ENCODE results near the gene PSTK.

Gene PSTK

DNA sequence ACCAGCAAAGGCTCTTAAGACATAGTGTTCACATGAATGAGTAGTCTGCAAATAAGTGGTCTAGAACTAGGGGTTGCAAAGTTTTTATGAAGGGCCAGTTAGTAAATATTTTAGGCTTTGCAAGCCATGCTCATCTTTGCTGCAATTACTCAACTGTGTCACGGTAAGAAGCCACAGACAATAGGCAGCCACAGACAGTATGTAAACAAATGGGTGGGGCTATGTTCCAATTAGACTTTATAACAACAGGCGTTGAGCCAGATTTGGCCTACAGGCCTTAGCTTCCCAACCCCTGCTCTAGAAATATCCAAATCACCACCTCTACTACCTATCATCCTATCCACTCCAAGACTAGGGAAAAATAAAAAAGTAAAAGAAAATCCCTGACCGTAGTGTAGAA lies 19.1 kb downstream of the PSTK start:
- no peak for DNase-seq
- TF ChIP-seq CTCF (IDR thresholded peaks at IDR 0.05; ENCODE audit: borderline replicate concordance, extremely low read depth, low read length, poor library complexity, severe bottlenecking) (no peak), EZH2 (IDR thresholded peaks at IDR 0.05; ENCODE audit: borderline replicate concordance, low read depth, low read length, severe bottlenecking) (no peak)
- Histone ChIP-seq H3K4me1 (ENCODE audit: insufficient read depth, low read length) (no peaks in the 10 kb centered on the region), H2AFZ (ENCODE audit: low read depth, low read length) (no peak overlapping the region), H3K9me3 (ENCODE audit: insufficient read depth, low read length, severe bottlenecking) (no peaks in the 10 kb centered on the region), H4K20me1 (ENCODE audit: insufficient read depth, low read length) (peaks cover 10% of the 10 kb centered on the region; the same call in 1 of the 2 replicates), H3K27me3 (ENCODE audit: insufficient read depth, low read length, poor library complexity) (no peaks in the 10 kb centered on the region), H3K4me2 (ENCODE audit: insufficient read depth, low read length) (no peak overlapping the region), H3K79me2 (ENCODE audit: insufficient read depth, low read length) (peaks cover 68% of the 10 kb centered on the region), H3K4me3 (ENCODE audit: low read depth in 1 of 2, low read length in 2 of 2) (no peak overlapping the region), H3K27ac (ENCODE audit: low read length) (no peak overlapping the region), H3K9ac (ENCODE audit: low read depth, low read length) (no peak overlapping the region), H3K36me3 (ENCODE audit: insufficient read depth, low read length) (peaks cover 39% of the 10 kb centered on the region)
- ATAC-seq (ENCODE audit: insufficient read depth, low read depth): no peak

DNA sequence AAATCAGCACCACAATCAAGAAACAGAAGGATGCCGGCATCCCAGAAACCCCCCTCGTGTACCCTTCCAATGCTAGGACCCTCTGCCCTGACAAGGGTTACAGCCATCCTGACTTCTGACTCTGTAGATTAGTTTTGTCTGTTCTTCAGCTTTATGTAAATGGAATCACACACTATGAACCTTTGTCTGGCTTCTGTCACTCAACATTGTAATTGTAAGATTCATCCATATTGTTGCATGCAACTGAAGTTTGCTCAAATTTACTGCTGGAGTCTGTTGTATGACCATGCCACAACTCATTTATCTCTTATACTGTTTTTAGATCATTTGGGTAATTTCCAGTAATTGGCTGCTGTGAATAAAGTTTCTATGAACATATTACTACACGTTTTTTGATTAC lies 20.0 kb downstream of the PSTK start:
- Histone ChIP-seq H2AFZ (ENCODE audit: low read depth, low read length) (no peak overlapping the region), H4K20me1 (ENCODE audit: insufficient read depth, low read length) (peaks cover 10% of the 10 kb centered on the region; the same call in 1 of the 2 replicates), H3K36me3 (ENCODE audit: insufficient read depth, low read length) (peaks cover 33% of the 10 kb centered on the region), H3K9ac (ENCODE audit: low read depth, low read length) (no peak overlapping the region), H3K4me2 (ENCODE audit: insufficient read depth, low read length) (no peak overlapping the region), H3K4me1 (ENCODE audit: insufficient read depth, low read length) (no peaks in the 10 kb centered on the region), H3K27ac (ENCODE audit: low read length) (0 out of 2 replicates have a peak overlapping the region, but pooled peaks have one; percentile 18), H3K4me3 (ENCODE audit: low read depth in 1 of 2, low read length in 2 of 2) (no peak overlapping the region), H3K9me3 (ENCODE audit: insufficient read depth, low read length, severe bottlenecking) (no peaks in the 10 kb centered on the region), H3K79me2 (ENCODE audit: insufficient read depth, low read length) (peaks cover 76% of the 10 kb centered on the region), H3K27me3 (ENCODE audit: insufficient read depth, low read length, poor library complexity) (no peaks in the 10 kb centered on the region)
- ATAC-seq (ENCODE audit: insufficient read depth, low read depth) (no peak), DNase-seq (no peak)
- TF ChIP-seq EZH2 (IDR thresholded peaks at IDR 0.05; ENCODE audit: borderline replicate concordance, low read depth, low read length, severe bottlenecking): no peak
- no peak for TF ChIP-seq CTCF (IDR thresholded peaks at IDR 0.05; ENCODE audit: borderline replicate concordance, extremely low read depth, low read length, poor library complexity, severe bottlenecking)

DNA sequence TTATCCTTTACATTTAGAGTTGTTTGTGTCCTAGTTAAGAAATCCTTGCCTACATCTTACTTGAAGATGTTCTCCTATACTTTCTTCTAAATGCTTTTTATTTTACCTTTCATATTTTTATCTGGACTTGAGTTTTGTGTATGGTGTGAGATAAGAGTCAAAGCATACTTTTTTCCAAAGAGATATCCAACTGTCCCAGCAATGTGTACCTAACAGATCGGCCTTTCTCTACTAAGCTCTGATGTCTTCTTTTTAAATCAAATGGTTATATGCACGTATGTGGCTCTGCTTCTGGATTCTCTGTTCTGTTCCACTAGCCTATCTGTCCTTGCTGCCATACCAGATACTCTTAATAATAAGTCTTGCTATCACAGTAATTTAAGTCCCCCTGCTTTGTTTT lies 21.2 kb downstream of the PSTK start:
- no peak overlapping the region for H2AFZ ChIP-seq (ENCODE audit: low read depth, low read length)
- no peak for ATAC-seq (ENCODE audit: insufficient read depth, low read depth)
- peaks cover 11% of the 10 kb centered on the region; the same call in 1 of the 2 replicates for H3K4me1 ChIP-seq (ENCODE audit: insufficient read depth, low read length)
- TF ChIP-seq EZH2 (IDR thresholded peaks at IDR 0.05; ENCODE audit: borderline replicate concordance, low read depth, low read length, severe bottlenecking): no peak
- no peak for TF ChIP-seq CTCF (IDR thresholded peaks at IDR 0.05; ENCODE audit: borderline replicate concordance, extremely low read depth, low read length, poor library complexity, severe bottlenecking)
- peaks cover 29% of the 10 kb centered on the region for H3K36me3 ChIP-seq (ENCODE audit: insufficient read depth, low read length)
- no peak overlapping the region for H3K4me3 ChIP-seq (ENCODE audit: low read depth in 1 of 2, low read length in 2 of 2)
- H3K9ac ChIP-seq (ENCODE audit: low read depth, low read length): no peak overlapping the region
- peaks cover 82% of the 10 kb centered on the region for H3K79me2 ChIP-seq (ENCODE audit: insufficient read depth, low read length)
- no peak overlapping the region for H3K4me2 ChIP-seq (ENCODE audit: insufficient read depth, low read length)
- H4K20me1 ChIP-seq (ENCODE audit: insufficient read depth, low read length): peaks cover 5% of the 10 kb centered on the region; the same call in 1 of the 2 replicates
- no peak for DNase-seq
- H3K9me3 ChIP-seq (ENCODE audit: insufficient read depth, low read length, severe bottlenecking): no peaks in the 10 kb centered on the region
- H3K27ac ChIP-seq (ENCODE audit: low read length): no peak overlapping the region
- H3K27me3 ChIP-seq (ENCODE audit: insufficient read depth, low read length, poor library complexity): no peaks in the 10 kb centered on the region

- TF ChIP-seq EZH2 (IDR thresholded peaks at IDR 0.05; ENCODE audit: borderline replicate concordance, low read depth, low read length, severe bottlenecking) (no peak), CTCF (IDR thresholded peaks at IDR 0.05; ENCODE audit: borderline replicate concordance, extremely low read depth, low read length, poor library complexity, severe bottlenecking) (no peak)
- peaks cover 95% of the 10 kb centered on the region for H3K79me2 ChIP-seq (ENCODE audit: insufficient read depth, low read length)
- no peak overlapping the region for H3K4me2 ChIP-seq (ENCODE audit: insufficient read depth, low read length)
- peaks cover 25% of the 10 kb centered on the region for H3K4me1 ChIP-seq (ENCODE audit: insufficient read depth, low read length)
- ATAC-seq (ENCODE audit: insufficient read depth, low read depth) (no peak), DNase-seq (no peak)
- H3K27me3 ChIP-seq (ENCODE audit: insufficient read depth, low read length, poor library complexity): no peaks in the 10 kb centered on the region
- H3K9me3 ChIP-seq (ENCODE audit: insufficient read depth, low read length, severe bottlenecking): no peaks in the 10 kb centered on the region
- no peak overlapping the region for H3K4me3 ChIP-seq (ENCODE audit: low read depth in 1 of 2, low read length in 2 of 2)
- H4K20me1 ChIP-seq (ENCODE audit: insufficient read depth, low read length): peaks cover 3% of the 10 kb centered on the region; the same call in 1 of the 2 replicates
- H3K9ac ChIP-seq (ENCODE audit: low read depth, low read length): no peak overlapping the region
- peaks cover 7% of the 10 kb centered on the region for H3K36me3 ChIP-seq (ENCODE audit: insufficient read depth, low read length)
- H3K27ac ChIP-seq (ENCODE audit: low read length): no peak overlapping the region
- H2AFZ ChIP-seq (ENCODE audit: low read depth, low read length): no peak overlapping the region
Observed at GRCh38 chr10:123004298-123004697, 24.1 kb downstream of the PSTK start.
